ENCODE data around the gene RASA3.
"Not testable (repeated sequence)": the region's sequence is repeated elsewhere in the genome, so short reads cannot be mapped to it uniquely, and the experiment has no call there.

The RASA3 gene

GRCh38 chr13:114020750-114021463, 111.5 kb downstream of the RASA3 start:
- TF ChIP-seq CTCF (IDR thresholded peaks at IDR 0.05; ENCODE audit: insufficient read depth, low read depth, low read length, missing control alignments): no peak
- DNase-seq (ENCODE audit: low read depth): no peak
- H3K4me3 ChIP-seq (ENCODE audit: low read length): no peak overlapping the region

DNA sequence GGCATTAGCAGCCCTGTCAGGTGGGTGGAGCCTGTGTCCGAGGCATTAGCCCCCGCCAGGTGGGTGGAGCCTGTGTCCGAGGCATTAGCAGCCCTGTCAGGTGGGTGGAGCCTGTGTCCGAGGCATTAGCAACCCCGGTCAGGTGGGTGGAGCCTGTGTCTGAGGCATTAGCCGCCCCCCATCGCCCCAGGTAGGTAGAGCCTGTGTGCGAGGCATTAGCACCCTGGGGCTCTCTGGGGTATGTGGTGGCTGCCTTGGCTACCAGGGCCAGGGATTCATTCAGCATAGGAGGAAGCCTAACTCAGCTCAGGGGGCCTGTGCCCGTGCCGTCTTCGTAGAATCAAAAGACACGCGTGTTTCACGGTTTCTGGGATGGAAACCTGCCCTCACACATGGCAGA, 112.3 kb downstream of the RASA3 start:
- H3K4me3 ChIP-seq (ENCODE audit: low read length); DNase-seq (ENCODE audit: low read depth): not testable (repeated sequence)

DNA sequence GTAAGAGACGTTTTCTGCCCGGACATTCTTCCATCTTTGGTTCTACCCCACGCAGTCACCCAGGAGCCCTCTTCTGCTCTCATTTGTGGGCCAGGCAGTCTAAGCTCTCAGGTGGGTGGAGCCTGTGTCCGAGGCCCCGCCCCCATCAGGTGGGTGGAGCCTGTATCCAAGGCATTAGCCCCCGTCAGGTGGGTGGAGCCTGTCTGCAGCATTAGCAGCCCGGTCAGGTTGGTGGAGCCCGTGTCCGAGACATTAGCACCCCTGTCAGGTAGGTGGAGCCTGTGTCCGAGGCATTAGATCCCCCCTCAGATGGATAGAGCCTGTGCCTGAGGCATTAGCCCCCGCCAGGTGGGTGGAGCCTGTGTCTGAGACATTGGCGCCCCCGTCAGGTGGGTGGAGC, 113.1 kb downstream of the RASA3 start:
- no peak for DNase-seq (ENCODE audit: low read depth)
- TF ChIP-seq CTCF (IDR thresholded peaks at IDR 0.05; ENCODE audit: insufficient read depth, low read depth, low read length, missing control alignments): no peak
- H3K4me3 ChIP-seq (ENCODE audit: low read length): no peak overlapping the region

DNA sequence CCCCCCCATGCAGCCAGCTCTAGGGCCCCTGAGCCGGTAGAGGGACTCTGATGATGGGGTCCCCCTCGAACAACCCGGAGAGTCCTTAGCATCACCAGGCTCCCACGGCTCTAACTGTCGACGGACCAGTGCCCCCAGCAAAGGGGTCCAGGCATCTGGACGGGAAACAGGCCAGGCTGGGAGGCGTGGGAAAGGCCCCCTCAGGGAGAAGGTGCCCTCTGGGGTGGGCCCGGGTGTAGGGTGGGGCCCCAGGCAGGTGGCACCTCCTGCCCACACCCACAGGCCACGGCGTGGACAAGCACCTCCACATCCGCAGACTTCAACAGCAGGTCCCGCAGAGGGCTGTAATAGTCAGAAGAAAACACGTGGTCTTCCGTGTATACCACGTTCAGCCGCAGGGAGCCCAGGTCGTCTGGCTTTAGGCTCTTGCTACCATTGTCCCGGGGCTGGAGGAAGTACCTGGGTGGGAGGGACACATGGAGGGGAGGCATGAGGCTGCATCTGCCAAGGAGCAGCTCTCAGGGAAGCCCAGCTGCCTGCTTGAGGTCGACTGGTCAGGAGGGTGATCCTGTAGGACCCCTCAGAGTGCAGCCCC, 113.9 kb downstream of the RASA3 start:
- no peak for DNase-seq (ENCODE audit: low read depth)
- H3K4me3 ChIP-seq (ENCODE audit: low read length): no peak overlapping the region
- TF ChIP-seq CTCF (IDR thresholded peaks at IDR 0.05; ENCODE audit: insufficient read depth, low read depth, low read length, missing control alignments): no peak

- no peak for TF ChIP-seq CTCF (IDR thresholded peaks at IDR 0.05; ENCODE audit: insufficient read depth, low read depth, low read length, missing control alignments)
- H3K4me3 ChIP-seq (ENCODE audit: low read length): no peak overlapping the region
- DNase-seq (ENCODE audit: low read depth): no peak
Observed at GRCh38 chr13:114017966-114018365, 114.5 kb downstream of the RASA3 start.

- no peak for TF ChIP-seq CTCF (IDR thresholded peaks at IDR 0.05; ENCODE audit: insufficient read depth, low read depth, low read length, missing control alignments)
- no peak overlapping the region for H3K4me3 ChIP-seq (ENCODE audit: low read length)
- no peak for DNase-seq (ENCODE audit: low read depth)
Observed at GRCh38 chr13:114017028-114017630, 115.3 kb downstream of the RASA3 start.

DNA sequence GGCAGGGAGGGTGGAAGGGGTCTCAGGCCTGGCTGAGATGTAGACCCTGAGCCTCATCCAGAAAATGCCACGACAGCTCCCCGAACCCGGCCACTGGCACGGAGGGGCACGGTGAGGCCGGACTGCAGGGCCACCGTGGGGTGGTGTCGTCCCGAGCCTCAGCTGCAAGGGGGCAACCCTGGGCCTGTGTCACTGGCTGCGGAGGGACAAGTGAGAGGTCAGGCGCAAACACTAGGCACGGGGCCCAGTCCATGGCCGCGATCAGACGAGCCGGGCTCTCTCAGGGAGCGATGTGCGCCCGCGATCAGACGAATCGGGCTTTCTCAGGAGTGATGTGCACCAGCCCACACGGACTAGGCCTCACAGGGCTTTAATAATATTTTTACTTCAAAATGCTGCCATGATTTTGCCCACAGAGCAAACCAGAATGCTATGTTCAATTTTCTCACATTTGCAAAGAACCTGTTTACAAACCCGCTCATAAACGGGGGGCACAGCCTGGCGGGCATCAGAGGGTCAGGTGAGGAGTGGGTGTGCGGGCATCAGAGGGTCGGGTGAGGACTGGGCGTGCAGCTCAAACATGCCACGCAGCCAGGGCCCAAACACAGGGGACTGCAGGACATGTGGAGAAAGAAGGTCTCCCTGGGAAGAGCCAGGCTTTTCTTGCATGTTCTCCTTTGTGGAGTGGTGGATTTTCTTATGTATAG, 115.9 kb downstream of the RASA3 start:
- DNase-seq (ENCODE audit: low read depth): no peak
- TF ChIP-seq CTCF (IDR thresholded peaks at IDR 0.05; ENCODE audit: insufficient read depth, low read depth, low read length, missing control alignments): no peak
- no peak overlapping the region for H3K4me3 ChIP-seq (ENCODE audit: low read length)

Measured in epithelial cell of esophagus (primary cell).